Natural killer cell (primary cell): ENCODE results near the gene UTP4. TPM values are rescaled to one million over a fixed set of nuclear protein-coding genes. Genes with fewer than 3 reads are reported as not detected.

Experiments used
- ATAC-seq, 3 donors: fragments of 150-1000 bp in 2 of 3; fragments of 200-7000 bp in 1 of 3; cut with Tn5 transposase; 1 replicate in 1 of 3; 2 replicates in 2 of 3; pipeline ENCODE4 v1.10.0; 2021; ENCODE audit warnings: mild to moderate bottlenecking in 2 of 3, moderate library complexity in 2 of 3
- DNase-seq, 2 donors: peaks; one replicate each; pipeline versions ENCODE4 v3.0.0 to v3.0.0-alpha.2; 2013 to 2021; ENCODE audit warnings: mixed read lengths in 1 of 2
- H3K27ac ChIP-seq: one replicate; pipeline ENCODE4 v1.5.1; 2013; ENCODE audit warnings: mild to moderate bottlenecking, low read length
- H3K27me3 ChIP-seq: one replicate; pipeline ENCODE4 v1.6.1; 2013; ENCODE audit warnings: low read length; ENCODE audit not compliant: control insufficient read depth, insufficient read depth
- H3K36me3 ChIP-seq: one replicate; pipeline ENCODE4 v1.6.1; 2013; ENCODE audit warnings: low read length; ENCODE audit not compliant: control insufficient read depth, insufficient read depth
- H3K4me1 ChIP-seq: one replicate; pipeline ENCODE4 v1.6.1; 2013; ENCODE audit warnings: low read length; ENCODE audit not compliant: control insufficient read depth, insufficient read depth
- H3K4me3 ChIP-seq: one replicate; pipeline ENCODE4 v1.5.1; 2013; ENCODE audit warnings: low read length
- H3K9me3 ChIP-seq: one replicate; pipeline ENCODE4 v1.6.1; 2013; ENCODE audit warnings: low read length; ENCODE audit not compliant: control insufficient read depth, insufficient read depth
- H3K27ac Mint-ChIP-seq, 2 donors: one replicate each; pipeline ENCODE4 v1.8.0; 2022; ENCODE audit warnings: mild to moderate bottlenecking in 2 of 2, mixed read lengths in 2 of 2, moderate library complexity in 1 of 2
- H3K27me3 Mint-ChIP-seq, 2 donors: one replicate each; pipeline ENCODE4 v1.8.0; 2022; ENCODE audit warnings: low read depth in 2 of 2, mixed read lengths in 2 of 2
- H3K36me3 Mint-ChIP-seq: one replicate; pipeline ENCODE4 v1.8.0; 2022; ENCODE audit warnings: mixed read lengths
- H3K4me1 Mint-ChIP-seq, 2 donors: one replicate each; pipeline ENCODE4 v1.8.0; 2022; ENCODE audit warnings: mixed read lengths in 2 of 2
- H3K4me3 Mint-ChIP-seq: one replicate; pipeline ENCODE4 v1.8.0; 2022; ENCODE audit warnings: mild to moderate bottlenecking, moderate library complexity, mixed read lengths
- H3K9me3 Mint-ChIP-seq, 2 donors: one replicate each; pipeline ENCODE4 v1.8.0; 2022; ENCODE audit warnings: mixed read lengths in 2 of 2
- WGBS: methylation state at CpG from one replicate; pipeline ENCODE4 v1.1.7; 2013; ENCODE audit warnings: missing lambda C conversion rate; ENCODE audit not compliant: insufficient coverage; 5-methylcytosine and 5-hydroxymethylcytosine counted together
- intact Hi-C: fragments of 100-400 bp; cut with micrococcal nuclease; formaldehyde crosslinking; loops from one replicate; pipeline ENCODE4 v1.14.2; 2022
- total RNA-seq, 4 donors: library from RNA; stranded (reverse); fragments of 120-200 nt in 1 of 4; gene quantifications; one replicate each; pipeline versions ENCODE4 v1.2.3 to v1.2.4, GENCODE V29; 2013 to 2022
- TF ChIP-seq, protein P1 (sequence below): fragments of 200-600 bp; IDR thresholded peaks from one replicate; pipeline ENCODE4 v1.8.0; 2022; ENCODE audit warnings: antibody characterized with exemption

UTP4 gene
- total RNA-seq, 3 donors from 2014 or later (not counting 1 experiment from before 2014, with no cell fraction given), result 23.2 to 42.6 (median 36.3) TPM

DNA sequence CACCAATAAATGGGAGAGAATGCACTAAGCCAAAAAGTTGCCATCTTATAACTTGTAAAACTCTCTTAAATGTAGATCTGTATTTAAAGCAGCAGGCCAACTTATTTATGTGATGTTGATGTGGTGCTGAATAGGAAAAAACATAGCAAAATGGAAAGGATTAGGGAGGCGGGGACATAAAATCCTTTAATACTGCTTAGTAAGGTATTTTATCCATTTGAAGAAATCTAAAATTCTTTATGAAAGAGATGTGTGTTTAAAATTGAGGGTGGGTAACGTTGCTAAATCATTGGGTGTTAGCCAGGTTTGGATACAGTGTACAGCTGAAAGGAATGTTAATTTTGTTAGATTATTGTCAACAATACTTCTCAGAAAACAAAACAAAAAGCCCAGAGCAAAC lies 68.8 kb downstream of the UTP4 start:
- intact Hi-C loops, result no loop called here
- no peaks in the 10 kb centered on the region for H3K27me3 Mint-ChIP-seq
- ATAC-seq (no peak), DNase-seq (no peak)
- no peaks in the 10 kb centered on the region for H3K27me3 ChIP-seq
- peaks cover 39 to 55% of the 10 kb centered on the region in 2 donors for H3K4me1 Mint-ChIP-seq
- H3K4me3 Mint-ChIP-seq, result no peak overlapping the region
- no peaks in the 10 kb centered on the region for H3K9me3 ChIP-seq
- no peaks in the 10 kb centered on the region for H3K9me3 Mint-ChIP-seq
- no peaks in the 10 kb centered on the region for H3K36me3 ChIP-seq
- no peaks in the 10 kb centered on the region for H3K4me1 ChIP-seq
- H3K27ac ChIP-seq, result no peak overlapping the region
- WGBS, result 85% methylated on average over 2 of the region's 2 CpGs
- no peaks in the 10 kb centered on the region for H3K36me3 Mint-ChIP-seq
- H3K4me3 ChIP-seq, result no peak overlapping the region
- H3K27ac Mint-ChIP-seq, result peak overlapping the region; percentile 21 to 47
- TF ChIP-seq, protein P1, sequence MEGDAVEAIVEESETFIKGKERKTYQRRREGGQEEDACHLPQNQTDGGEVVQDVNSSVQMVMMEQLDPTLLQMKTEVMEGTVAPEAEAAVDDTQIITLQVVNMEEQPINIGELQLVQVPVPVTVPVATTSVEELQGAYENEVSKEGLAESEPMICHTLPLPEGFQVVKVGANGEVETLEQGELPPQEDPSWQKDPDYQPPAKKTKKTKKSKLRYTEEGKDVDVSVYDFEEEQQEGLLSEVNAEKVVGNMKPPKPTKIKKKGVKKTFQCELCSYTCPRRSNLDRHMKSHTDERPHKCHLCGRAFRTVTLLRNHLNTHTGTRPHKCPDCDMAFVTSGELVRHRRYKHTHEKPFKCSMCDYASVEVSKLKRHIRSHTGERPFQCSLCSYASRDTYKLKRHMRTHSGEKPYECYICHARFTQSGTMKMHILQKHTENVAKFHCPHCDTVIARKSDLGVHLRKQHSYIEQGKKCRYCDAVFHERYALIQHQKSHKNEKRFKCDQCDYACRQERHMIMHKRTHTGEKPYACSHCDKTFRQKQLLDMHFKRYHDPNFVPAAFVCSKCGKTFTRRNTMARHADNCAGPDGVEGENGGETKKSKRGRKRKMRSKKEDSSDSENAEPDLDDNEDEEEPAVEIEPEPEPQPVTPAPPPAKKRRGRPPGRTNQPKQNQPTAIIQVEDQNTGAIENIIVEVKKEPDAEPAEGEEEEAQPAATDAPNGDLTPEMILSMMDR, result no peak

DNA sequence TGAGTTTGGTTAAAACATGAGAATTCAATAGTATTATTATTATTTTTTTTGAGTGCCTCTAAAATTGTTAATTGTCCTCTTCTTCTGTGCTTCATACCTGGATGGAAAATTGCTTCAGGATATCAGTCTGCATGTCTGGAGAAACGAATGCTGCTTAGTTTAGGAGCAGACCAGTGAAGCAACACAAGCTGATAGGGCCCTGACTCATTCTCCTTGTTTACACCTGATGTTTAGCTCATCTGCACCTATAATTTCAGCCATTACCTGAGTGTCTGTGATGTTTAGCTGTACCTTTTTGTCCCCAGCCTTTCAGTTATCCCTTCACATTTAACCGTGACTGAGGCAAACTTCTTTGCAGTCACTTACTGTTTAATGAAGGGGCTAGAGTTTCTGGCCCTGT lies 69.3 kb downstream of the UTP4 start:
- intact Hi-C loops, result no loop called here
- no peak overlapping the region for H3K27ac ChIP-seq
- DNase-seq (no peak), ATAC-seq (no peak)
- no peak overlapping the region for H3K4me3 ChIP-seq
- H3K9me3 ChIP-seq, result no peaks in the 10 kb centered on the region
- Mint-ChIP-seq H3K9me3 (no peaks in the 10 kb centered on the region), H3K36me3 (no peaks in the 10 kb centered on the region), H3K27me3 (no peaks in the 10 kb centered on the region), H3K27ac (peak overlapping the region; percentile 10 to 47), H3K4me3 (no peak overlapping the region), H3K4me1 (peaks cover 37 to 52% of the 10 kb centered on the region in 2 donors)
- H3K27me3 ChIP-seq, result no peaks in the 10 kb centered on the region
- TF ChIP-seq, protein P1, result no peak
- H3K4me1 ChIP-seq, result no peaks in the 10 kb centered on the region
- 97% methylated on average over 2 of the region's 2 CpGs for WGBS
- no peaks in the 10 kb centered on the region for H3K36me3 ChIP-seq

DNA sequence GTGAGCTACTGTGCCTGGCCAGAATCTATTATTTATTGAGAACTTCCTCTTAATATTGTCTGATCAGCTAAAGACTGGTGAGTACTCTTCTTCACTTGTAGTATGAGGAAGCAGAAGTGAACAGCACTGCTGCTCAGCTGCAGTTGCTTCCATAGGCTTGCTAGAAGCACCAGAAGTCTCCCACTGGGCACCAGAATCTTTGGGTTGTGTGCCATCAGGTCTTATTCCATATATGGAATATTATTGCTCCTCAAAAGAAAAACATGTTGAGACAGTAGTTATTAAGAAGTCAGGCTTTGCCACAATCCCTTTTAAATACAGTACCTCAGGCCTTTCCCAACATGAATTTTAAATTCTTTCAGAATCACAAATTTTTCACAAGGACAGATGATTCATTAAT lies 71.7 kb downstream of the UTP4 start:
- no peak for ATAC-seq
- DNase-seq, result no peak
- Histone ChIP-seq H3K27me3 (no peaks in the 10 kb centered on the region), H3K4me3 (no peak overlapping the region), H3K4me1 (no peaks in the 10 kb centered on the region), H3K36me3 (no peaks in the 10 kb centered on the region), H3K27ac (no peak overlapping the region), H3K9me3 (no peaks in the 10 kb centered on the region)
- peak overlapping the region; percentile 42 to 50 for H3K27ac Mint-ChIP-seq
- intact Hi-C loops, result no loop called here
- TF ChIP-seq, protein P1, result no peak
- H3K9me3 Mint-ChIP-seq, result no peaks in the 10 kb centered on the region
- H3K4me1 Mint-ChIP-seq, result peaks cover 29 to 43% of the 10 kb centered on the region in 2 donors
- no peaks in the 10 kb centered on the region for H3K27me3 Mint-ChIP-seq
- no peaks in the 10 kb centered on the region for H3K36me3 Mint-ChIP-seq
- H3K4me3 Mint-ChIP-seq, result no peak overlapping the region

DNA sequence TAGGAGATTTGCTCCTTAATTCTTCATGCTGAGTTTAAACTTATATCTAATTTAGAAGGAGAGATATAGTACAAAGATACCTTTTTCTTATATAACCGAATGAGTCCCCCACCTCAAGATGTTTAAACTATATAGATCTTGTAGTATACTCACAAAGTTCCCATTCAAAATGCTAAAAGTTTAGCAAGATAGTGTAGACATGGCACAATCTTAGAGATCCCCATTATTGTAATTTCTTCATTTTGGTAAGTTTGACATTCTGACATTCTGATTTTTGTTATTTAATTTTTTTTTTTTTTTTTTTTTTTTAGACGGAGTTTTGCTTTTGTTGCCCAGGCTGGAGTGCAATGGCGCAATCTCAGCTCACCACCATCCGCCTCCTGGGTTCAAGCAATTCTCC lies 77.3 kb downstream of the UTP4 start:
- Histone ChIP-seq H3K4me1 (no peaks in the 10 kb centered on the region), H3K4me3 (no peak overlapping the region), H3K27ac (no peak overlapping the region), H3K36me3 (no peaks in the 10 kb centered on the region), H3K9me3 (no peaks in the 10 kb centered on the region), H3K27me3 (no peaks in the 10 kb centered on the region)
- H3K27ac Mint-ChIP-seq, result no peak overlapping the region
- 100% methylated on average over 2 of the region's 4 CpGs for WGBS
- intact Hi-C loops, result no loop called here
- H3K9me3 Mint-ChIP-seq, result no peaks in the 10 kb centered on the region
- H3K4me3 Mint-ChIP-seq, result no peak overlapping the region
- no peaks in the 10 kb centered on the region for H3K27me3 Mint-ChIP-seq
- no peaks in the 10 kb centered on the region for H3K36me3 Mint-ChIP-seq
- TF ChIP-seq, protein P1, result no peak
- DNase-seq (no peak), ATAC-seq (no peak)
- peaks cover 18 to 26% of the 10 kb centered on the region in 2 donors for H3K4me1 Mint-ChIP-seq
